HG03457 (cell line): ENCODE data around the gene PRSS8.
"Not testable (repeated sequence)": the region's sequence is repeated elsewhere in the genome, so short reads cannot be mapped to it uniquely, and the experiment has no call there.

Experiments used
- ATAC-seq: cut with Tn5 transposase; IDR thresholded peaks from one replicate; pipeline ENCODE4 v1.9.1; 2021; ENCODE audit warnings: moderate number of reproducible peaks; ENCODE audit not compliant: unreplicated experiment

PRSS8 gene

DNA sequence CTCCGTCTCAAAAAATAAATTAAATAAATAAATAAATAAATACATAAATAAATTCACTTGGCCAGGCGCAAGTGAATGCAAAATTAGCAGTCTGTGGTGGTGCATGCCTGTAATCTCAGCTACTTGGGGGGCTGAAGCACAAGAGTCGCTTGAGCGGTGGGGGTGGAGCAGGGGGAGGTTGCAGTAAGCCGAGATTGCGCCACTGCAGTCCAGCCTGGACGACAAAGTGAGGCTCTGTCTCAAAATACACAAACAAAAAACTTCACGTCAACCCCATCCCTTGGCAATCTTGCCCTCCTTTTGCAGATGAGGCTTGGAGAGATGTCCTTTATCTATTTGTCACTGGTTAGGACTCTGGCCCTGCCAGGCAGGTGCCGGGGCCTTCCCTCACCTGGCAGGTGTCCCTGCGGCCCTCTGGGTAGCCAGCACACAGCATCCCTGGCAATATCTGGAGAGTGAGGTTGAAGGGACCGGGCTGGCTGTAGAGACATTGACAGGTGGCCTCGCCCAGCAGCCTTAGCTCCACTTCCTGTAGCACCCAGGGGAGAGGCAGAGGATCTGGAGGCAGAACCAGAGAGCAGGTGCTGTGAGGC is 10.0 kb upstream of the PRSS8 start:
- ATAC-seq = no peak

DNA sequence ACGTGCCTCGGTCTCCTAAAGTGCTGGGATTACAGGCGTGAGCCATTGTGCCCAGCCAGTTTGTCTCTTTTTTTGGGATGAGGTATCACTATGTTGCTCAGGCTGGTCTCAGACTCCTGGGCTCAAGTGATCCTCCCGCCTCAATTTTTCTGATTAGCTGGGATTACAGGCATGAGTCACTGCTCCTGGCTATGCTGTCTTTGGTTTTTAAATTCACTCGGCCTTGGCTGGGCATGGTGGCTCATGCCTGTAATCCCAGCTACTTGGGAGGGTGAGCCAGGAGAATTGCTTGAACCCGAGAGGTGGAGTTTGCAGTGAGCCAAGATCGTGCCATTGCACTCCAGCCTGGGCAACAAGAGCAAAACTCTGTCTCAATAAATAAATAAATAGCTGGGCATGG is 8.9 kb upstream of the PRSS8 start:
- not testable (repeated sequence) for ATAC-seq

DNA sequence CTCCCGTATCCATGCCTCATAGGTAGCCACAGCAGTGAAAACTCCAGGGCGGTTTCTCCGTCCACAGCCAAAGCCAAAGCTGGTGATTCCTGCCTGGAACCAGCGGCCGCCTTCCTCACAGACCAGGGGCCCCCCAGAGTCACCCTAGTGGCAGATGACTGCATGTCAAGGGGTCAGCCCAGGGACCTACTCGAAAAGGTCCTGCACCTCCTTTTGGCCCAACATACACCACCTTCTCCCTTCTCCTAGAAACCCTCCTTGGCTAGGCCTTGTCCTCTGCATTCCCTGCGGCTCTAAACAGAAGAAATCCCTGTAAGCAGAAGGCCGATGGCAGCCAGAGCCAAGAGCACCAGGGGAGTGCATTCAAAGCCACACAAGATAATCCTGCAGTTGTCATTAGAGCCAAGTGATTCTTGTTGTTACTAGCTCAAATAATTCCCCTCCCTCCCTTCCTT is 8.2 kb upstream of the PRSS8 start:
- ATAC-seq = no peak

DNA sequence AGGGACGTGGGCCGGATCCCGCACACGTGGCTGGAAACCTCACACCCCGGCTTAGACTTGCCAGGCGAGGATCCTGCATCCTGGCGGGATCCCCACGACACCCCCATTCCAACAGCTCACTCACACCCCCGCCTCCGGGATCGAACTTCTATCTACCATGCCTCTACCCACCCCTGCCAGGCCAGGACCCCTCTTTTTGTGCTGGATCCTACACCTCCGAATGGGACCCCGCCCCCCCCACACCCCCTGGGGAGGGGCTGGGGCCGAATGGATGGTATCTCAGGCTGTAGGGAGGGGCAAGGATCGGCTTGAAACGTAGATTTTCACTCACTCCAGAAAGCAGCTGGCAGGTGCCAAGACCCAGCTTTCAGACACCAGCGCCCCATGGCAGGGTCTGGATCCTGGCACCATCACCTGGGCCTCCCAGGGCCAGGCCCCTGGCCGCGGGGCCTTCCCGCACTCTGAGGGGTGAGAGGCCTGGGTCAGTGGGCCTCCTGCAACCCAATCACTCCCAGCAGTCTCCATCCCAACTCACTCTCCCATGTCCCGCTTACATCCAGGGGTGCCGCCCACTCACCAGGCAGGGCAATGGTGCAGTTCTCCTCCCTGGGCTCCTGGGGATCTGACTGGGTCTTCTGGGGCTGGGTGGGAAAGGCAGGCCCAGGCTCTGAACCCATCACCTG is 7.6 kb upstream of the PRSS8 start:
- no peak for ATAC-seq

DNA sequence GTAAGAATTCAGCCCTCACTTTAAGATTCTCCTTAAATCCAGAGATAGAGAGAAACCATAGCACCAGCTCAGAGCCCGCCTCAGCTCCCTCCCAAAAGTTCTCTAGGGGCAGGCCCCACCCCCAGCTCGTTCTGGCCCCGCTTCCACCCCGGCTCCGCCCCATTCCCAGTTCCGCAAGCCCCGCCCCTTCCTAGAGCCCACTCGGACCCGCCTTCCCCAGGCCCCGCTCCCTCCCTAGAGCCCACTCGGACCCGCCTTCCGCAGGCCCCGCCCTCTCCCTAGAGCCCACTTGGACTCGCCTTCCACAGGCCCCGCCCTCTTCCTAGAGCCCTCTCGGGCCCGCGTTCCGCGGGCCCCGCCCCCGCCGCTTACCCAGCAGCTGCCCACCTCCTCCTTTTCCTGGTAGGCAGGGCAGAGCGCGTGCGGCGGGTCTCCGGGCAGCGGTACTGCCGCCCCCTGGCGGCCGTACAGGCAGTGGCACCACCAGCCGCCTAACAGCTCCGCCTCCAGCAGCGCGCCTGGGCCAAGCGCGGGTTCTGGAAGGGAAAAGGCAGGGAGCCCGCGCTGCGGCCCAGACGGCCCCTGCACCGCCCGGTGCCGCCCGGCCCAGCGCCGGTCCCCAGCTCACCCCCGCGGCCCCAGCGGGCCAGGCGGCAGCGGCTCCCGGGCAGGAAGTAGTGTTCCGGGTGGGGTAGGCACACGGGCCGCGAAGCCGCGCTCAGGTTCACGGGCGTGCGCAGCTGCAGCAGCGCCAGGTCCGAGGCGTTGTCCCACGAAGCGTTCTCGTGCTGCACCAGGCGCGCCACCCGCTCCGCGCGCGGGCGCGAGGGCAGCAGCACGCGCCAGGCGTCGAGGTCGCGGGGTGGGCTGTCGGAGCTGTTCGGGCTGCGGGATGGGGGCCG is 6.8 kb upstream of the PRSS8 start:
- peak; percentile 86 for ATAC-seq

DNA sequence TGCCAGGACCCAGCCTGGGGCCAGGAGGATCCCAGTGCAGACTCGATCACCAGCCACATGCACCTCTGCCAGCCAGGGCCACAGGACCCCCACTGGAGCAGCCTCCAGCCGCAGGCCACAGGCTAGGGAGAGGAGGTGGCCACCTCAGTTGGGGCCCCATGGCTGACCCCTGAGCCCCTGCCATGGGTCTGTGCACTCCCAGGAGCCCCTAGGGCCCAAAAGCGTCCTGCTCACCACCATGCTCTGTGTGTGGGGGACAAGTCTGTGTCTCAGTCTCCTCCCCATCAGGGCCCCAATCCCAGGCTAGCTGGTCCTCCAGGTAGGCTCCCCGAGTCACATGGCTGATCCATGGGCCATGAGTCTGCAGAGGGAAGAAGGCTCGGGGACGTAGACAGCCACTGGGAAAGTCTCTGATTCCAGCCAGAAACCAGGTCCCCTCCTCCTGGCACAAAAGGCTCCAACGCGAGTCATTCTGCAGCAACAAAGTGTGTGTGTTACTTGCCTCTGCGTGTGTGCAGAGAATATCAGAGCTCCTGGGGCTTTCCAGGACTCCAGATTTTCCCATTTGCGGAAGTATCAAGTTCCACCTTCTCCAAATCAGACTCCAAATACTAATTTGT is 6.1 kb upstream of the PRSS8 start:
- no peak for ATAC-seq

DNA sequence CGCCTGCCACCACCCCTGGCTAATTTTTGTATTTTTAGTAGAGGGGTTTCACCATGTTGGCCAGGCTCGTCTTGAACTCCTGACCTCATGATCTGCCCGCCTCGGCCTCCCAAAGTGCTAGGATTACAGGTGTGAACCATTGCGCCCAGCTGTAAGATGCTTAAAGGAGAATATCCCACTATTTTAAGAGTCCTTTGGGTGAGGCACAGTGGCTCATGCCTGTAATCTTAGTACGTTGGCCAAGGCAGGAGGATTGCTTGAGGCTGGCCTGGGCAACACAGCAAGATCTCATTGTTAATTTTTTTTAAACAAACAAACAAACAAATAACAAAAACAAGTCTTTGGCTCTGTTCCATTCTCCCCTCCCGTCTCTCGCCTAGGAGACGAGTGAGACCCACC is 5.5 kb upstream of the PRSS8 start:
- ATAC-seq = not testable (repeated sequence)

DNA sequence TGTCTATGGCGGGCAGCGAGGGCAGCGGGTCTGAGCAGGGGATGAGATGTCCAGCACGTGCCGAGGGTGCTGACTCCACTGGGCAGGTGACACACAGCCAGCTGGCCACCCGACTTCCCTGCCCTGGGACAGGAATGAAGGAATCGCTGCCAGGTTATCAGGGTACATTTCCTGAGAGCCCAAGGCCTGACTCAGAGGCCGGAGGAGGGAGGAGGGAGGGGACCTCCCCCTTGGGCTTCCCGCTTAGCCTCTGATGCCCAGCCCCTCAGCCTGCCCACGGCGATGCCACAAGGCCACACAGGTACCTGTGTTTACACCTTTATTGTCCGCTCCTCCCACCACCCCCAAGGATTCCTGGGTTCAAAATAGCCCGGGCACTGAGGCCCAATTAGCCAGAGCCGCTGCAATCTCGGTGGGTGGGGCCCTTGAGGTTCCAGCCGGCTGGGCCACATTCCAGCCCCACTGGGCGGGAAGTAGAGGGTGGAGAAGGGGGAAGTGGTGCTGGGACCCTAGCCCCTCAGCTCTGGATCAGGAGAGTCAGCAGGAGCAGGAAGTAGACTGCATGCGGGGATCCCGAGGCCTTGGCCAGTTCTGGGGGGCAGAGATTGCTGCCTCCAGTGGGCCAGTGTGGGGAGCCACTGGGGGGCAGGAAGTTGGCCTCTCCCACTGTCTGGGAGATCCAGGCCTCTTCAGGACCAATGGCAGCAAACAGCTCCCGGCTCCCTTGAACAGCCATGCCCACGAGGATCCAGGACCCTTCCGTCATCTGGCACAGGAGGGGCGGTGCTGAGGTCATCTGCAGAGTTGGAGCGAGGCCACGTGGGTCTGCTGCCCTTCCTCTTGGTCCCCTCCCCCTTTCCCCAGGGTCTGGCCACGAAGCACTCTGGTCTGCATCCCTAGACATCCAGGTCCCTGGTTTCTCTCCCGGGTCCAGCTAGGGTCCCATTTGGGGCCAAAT is 3.4 kb upstream of the PRSS8 start:
- ATAC-seq = no peak

DNA sequence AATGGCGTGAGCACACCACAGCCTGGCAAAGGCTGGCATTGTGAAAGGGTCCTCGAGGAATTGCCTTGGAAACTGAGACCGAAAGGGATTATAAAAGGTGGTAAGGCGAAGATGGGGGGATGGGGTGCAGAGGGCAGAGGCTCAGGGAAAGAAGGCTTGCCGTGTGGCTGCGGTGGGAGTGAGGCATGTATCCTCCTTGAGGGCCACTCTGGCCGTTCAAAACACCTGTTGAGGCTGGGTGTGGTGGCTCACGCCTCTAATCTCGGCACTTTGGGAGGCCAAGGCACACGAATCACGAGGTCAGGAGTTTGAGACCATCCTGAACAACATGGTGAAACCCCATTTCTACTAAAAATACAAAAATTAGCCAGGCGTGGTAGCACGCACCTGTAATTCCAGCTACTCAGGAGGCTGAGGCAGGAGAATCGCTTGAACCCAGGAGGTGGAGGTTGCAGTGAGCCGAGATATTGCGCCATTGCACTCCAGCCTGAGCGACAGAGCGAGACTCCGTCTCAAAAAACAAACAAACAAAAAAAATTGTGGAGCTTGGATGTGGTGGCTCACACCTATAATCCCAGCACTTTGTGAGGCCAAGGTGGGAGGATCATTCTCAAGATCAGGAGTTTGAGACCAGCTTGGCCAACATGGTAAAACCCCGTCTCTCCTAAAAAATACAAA is 1.4 kb upstream of the PRSS8 start:
- not testable (repeated sequence) for ATAC-seq

DNA sequence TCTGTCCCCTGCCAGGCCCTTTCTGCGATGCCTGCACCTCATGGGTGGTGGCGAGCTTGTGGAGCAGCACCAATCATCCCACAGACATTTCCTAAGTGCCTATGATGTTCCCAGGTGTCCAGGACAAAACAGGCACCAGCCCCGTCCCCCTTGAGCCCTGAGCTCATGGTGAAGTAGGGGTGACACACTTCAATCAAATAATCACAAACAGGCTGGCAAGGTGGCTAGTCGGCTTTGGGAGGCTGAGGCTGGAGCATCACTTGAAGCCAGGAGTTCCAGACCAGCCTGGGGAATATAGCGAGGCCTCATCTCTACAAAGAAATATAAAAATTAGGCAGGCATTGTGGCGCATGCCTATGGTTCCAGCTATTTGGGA is 748 bp upstream of the PRSS8 start:
- ATAC-seq = no peak

DNA sequence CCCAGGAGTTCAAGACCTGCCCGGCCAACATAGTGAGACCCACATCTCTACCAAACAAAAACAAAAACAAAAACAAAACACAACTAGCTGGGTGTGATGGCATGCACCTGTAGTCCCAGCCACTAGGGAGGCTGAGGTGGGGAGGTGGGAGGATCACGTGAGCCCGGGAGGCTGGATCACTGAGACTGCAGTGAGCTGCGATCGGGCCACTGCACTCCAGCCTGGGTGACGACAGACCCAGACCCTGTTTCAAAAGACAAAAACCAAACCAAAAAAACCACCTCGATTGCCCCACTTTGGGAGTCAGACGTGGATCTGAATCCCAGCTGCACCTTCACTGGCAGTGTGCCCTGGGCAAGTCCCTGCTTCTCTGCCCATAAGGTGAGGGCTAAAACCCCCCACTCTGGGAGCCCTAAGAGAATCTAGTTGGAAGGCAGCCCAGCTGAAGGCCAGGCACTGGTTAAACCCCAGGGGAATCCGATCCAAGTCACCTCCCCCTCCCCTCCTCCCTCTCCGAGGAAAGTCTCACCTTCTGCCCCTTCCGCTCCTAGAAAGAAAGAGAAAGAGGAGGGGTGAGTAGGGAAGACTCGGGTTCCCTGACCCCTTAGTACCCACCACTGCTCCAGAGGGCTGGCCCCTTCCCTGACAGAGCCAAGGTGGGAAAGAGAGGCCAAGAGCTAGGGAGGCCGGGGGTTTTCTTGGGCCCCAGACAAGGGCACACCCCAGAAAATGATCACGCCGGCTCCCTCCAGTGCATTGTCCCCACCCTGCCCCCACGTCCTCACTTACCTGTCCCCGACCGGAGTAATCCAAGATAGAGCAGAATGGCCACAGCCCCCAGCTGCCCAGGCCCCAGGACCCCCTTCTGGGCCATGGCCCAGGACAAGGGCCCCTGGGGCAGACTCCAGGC is 647 bp downstream of the PRSS8 start:
- ATAC-seq = no peak

DNA sequence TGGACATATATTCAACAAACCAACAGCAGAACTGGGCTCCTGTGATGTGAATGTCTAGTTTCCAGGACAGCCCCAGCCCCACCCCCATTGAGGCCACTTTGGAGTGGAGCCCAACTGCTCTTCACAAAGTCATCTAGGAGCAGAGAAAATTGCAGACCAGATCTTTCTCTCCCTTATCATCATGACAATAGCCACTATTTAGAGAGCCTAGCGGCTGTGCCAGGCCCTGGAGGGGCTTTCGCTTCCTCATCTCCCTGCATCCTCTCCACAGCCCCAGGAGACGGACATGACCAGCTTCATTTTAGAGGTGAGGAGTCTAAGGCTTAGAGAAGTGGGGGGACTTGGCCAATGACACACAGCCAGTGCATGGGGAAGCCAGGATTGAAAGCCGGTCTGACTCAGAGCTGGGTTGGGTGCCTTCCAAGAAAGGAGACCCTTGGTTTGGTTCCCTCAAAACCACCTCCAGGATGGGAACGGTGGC is 1.4 kb downstream of the PRSS8 start:
- no peak for ATAC-seq

DNA sequence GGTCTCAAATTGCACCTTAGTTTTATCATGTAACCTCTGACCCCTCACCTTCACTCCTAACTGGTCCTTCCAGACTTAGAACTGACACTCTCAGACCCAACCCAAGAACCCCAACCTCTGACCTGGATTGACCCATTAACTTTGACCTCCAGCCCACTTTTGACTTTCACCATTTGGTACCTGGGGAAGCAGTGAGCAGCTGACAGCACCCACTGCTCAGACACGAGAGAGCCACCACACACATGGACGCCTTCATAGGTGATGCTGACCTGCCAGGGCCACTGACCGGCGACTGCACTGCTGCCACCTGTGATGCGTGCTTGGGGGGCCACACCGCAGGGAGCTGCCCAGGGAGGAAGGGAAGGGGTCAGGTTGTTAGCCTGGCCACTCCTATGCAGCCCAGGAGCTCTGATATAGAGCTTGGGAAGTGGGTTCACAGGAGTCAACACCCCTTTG is 2.5 kb downstream of the PRSS8 start:
- no peak for ATAC-seq

DNA sequence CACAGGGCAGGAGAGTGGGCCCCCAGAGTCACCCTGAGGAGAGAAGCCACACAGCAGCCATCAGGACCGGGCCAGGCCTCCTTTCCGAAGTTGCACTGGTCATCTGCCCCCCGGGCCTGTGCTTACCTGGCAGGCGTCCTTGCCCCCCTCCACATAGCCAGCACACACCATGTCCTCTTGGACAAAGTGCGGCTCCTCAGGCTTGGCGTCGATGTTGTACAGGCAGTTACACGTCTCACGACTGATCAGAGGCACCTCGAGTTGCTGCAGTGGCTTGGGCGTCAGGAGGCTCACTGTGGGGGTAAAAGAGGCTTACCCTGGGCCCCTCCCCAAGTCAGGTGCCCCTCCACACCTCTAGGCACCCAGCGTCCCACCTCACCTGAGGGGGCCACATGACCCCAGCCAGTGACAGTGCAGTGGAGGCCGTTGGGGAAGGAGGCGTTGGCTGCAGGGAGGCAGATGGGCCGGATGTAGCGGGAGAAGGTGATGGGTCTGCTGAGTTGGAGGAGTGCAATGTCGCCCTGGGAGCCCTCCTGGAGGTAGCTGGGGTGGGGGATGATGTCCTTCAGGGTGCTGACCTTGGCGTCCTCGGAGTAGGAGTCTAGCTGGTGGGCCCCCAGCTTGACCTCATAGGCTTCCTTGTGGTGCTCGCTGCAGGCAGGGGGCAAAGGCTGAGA is 3.1 kb downstream of the PRSS8 start:
- ATAC-seq = no peak

DNA sequence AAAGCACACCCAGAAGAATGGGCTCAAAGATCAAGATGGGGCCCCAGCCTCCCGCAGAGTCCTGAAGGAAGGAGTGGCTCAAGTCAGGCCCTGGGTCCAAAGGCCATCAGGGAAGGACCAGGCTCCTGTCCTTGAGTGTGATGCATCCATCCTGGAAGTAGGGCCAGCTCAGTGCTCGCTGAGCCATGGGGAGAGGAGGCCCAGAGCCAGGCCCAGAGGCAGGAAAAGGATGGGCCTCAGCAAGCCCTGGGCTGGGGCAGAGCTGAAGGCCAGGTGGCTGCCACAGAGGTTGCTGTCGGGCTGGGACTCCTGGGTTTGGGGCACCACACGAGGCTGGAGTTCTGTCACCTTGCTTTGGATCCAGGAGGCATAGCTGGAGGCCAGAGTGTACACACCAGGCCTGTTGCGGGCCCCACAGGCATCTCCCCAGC is 3.7 kb downstream of the PRSS8 start:
- no peak for ATAC-seq

DNA sequence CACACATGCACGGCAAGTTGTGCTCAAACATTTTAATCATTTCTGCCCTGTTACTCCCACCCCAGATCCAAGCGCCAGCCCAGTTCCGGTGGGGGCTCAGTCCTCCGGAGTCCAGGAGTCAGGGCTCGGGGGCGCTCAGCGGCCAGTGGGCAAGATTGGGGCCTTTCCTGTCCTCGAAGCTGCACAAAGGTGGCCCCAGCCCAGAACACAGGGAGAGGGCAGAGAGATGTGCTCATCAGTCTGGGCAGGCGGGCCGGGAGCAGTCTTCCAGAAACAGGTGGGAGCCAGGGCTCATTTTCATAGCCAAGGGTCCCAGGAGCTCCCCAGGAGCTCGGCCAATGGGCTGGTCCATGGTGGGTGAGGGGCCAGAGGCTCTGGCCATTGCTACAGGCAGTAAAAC is 4.1 kb downstream of the PRSS8 start:
- no peak for ATAC-seq

DNA sequence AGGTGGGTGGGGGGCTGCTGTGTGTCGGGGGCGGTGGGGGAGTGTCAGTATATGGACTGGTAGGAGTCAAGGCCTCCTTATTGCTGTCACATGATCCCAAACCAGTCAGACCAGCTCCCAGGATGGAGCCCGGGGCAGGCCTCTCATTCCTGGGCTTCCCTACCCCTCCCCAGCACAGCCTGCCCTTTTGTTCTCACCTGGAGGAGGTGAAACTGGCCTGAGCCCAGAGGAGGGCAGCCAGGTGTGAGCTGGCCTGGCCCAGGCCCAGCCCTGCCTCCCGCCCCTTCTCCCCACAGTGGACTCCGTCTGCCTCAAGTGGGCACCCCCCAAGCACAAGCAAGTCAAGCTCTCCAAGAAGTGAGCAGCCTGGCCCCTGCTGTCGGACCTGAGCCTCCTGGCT is 4.6 kb downstream of the PRSS8 start:
- no peak for ATAC-seq

DNA sequence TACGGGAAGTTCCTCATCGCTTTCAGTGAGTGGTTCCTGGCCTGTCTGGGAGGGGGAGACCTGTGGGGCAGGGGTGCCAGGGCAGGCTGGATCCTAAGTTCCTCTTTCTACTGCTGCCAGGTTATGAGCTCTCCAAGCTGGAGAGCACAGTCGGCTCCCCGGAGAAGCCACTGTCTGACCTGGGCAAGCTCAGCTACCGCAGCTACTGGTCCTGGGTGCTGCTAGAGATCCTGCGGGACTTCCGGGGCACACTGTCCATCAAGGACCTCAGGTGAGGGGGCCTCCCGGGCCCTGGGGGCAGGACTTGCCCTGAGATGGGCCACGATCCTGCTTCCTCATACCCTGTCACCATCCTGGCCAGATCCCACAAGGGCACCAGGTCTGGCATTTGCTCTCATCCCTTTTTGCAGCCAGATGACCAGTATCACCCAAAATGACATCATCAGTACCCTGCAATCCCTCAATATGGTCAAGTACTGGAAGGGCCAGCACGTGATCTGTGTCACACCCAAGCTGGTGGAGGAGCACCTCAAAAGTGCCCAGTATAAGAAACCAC is 5.1 kb downstream of the PRSS8 start:
- ATAC-seq = no peak
